SH-SY5Y (cell line): ENCODE results near the gene TMX4.

Experiments
- GATA2 ChIP-seq: IDR thresholded peaks from 2 replicates; pipeline ENCODE4 v1.6.1; 2011; ENCODE audit warnings: mild to moderate bottlenecking, low read depth, low read length
- GATA3 ChIP-seq: IDR thresholded peaks from 2 replicates; pipeline ENCODE4 v1.6.1; 2011; ENCODE audit warnings: low read depth, mild to moderate bottlenecking, low read length, moderate library complexity

GRCh38 chr20:8002056-8002455 lies 17.5 kb downstream of the TMX4 start:
- no peak for TF ChIP-seq GATA2
- no peak for TF ChIP-seq GATA3
